ENCODE results near the gene PLIN5.
"Not testable (repeated sequence)": the region's sequence is repeated elsewhere in the genome, so short reads cannot be mapped to it uniquely, and the experiment has no call there.

The PLIN5 gene

GRCh38 chr19:4543842-4544647 is 9.0 kb upstream of the PLIN5 start:
- DNase-seq (ENCODE audit: extremely low read depth in 1 of 2, low read depth in 1 of 2), result no peak

GRCh38 chr19:4542896-4543841 is 8.1 kb upstream of the PLIN5 start:
- DNase-seq (ENCODE audit: extremely low read depth in 1 of 2, low read depth in 1 of 2), result no peak

- not testable (repeated sequence) for DNase-seq (ENCODE audit: extremely low read depth in 1 of 2, low read depth in 1 of 2)
These were observed 6.8 kb upstream of the PLIN5 start for GRCh38 chr19:4541806-4542145.

- DNase-seq (ENCODE audit: extremely low read depth in 1 of 2, low read depth in 1 of 2), result no peak
These were observed 6.2 kb upstream of the PLIN5 start for GRCh38 chr19:4541114-4541805.

- no peak for DNase-seq (ENCODE audit: extremely low read depth in 1 of 2, low read depth in 1 of 2)
These were observed 4.9 kb upstream of the PLIN5 start, which contains the start of gene LRG1 for GRCh38 chr19:4539693-4540581. Gene LRG1, minus strand, starts transcription at chr19:4540036. Its CDS starts 23 bp downstream, at chr19:4540013.

GRCh38 chr19:4539169-4539692 is 4.2 kb upstream of the PLIN5 start:
- DNase-seq (ENCODE audit: extremely low read depth in 1 of 2, low read depth in 1 of 2), result no peak

- no peak for DNase-seq (ENCODE audit: extremely low read depth in 1 of 2, low read depth in 1 of 2)
These were observed 3.6 kb upstream of the PLIN5 start for GRCh38 chr19:4538601-4538954.

GRCh38 chr19:4537953-4538600 is 3.1 kb upstream of the PLIN5 start:
- DNase-seq (ENCODE audit: extremely low read depth in 1 of 2, low read depth in 1 of 2), result no peak

GRCh38 chr19:4536798-4537197 is 1.8 kb upstream of the PLIN5 start:
- DNase-seq (ENCODE audit: extremely low read depth in 1 of 2, low read depth in 1 of 2), result no peak

- no peak for DNase-seq (ENCODE audit: extremely low read depth in 1 of 2, low read depth in 1 of 2)
These were observed 1.1 kb downstream of the PLIN5 start for GRCh38 chr19:4533835-4534424.

GRCh38 chr19:4533334-4533733 is 1.7 kb downstream of the PLIN5 start:
- no peak for DNase-seq (ENCODE audit: extremely low read depth in 1 of 2, low read depth in 1 of 2)

GRCh38 chr19:4531562-4532165 is 3.4 kb downstream of the PLIN5 start:
- no peak for DNase-seq (ENCODE audit: extremely low read depth in 1 of 2, low read depth in 1 of 2)

GRCh38 chr19:4529924-4530522 is 5.0 kb downstream of the PLIN5 start:
- no peak for DNase-seq (ENCODE audit: extremely low read depth in 1 of 2, low read depth in 1 of 2)

GRCh38 chr19:4528843-4529242 is 6.2 kb downstream of the PLIN5 start:
- no peak for DNase-seq (ENCODE audit: extremely low read depth in 1 of 2, low read depth in 1 of 2)

GRCh38 chr19:4527377-4527776 is 7.6 kb downstream of the PLIN5 start:
- DNase-seq (ENCODE audit: extremely low read depth in 1 of 2, low read depth in 1 of 2), result not testable (repeated sequence)

- DNase-seq (ENCODE audit: extremely low read depth in 1 of 2, low read depth in 1 of 2), result no peak
These were observed 9.4 kb downstream of the PLIN5 start for GRCh38 chr19:4525563-4526002.

- DNase-seq (ENCODE audit: extremely low read depth in 1 of 2, low read depth in 1 of 2), result peak in 1 of 2 donors; percentile 47
These were observed 10.0 kb downstream of the PLIN5 start for GRCh38 chr19:4524808-4525562.
